Gastroesophageal sphincter (tissue), 4 donors: ENCODE measurements around the gene ARPP19. TPM values are rescaled to one million over a fixed set of nuclear protein-coding genes. Genes with fewer than 3 reads are reported as not detected.

ENCODE experiments used
- ATAC-seq: fragments of 150-250 bp; one replicate; pipeline ENCODE4 v1.9.1; 2016; ENCODE audit warnings: mild to moderate bottlenecking, moderate library complexity
- H3K27ac ChIP-seq, 4 donors: fragments of 200-600 bp; sonication (generic) in 3 of 4; 1 replicate in 3 of 4; 2 replicates in 1 of 4; pipeline ENCODE4 v1.5.1; 2016 to 2019
- H3K27me3 ChIP-seq: fragments of 200-600 bp; sonication (generic); one replicate; pipeline ENCODE4 v1.5.1; 2019
- H3K36me3 ChIP-seq, 2 donors: fragments of 200-600 bp; sonication (generic); one replicate each; pipeline ENCODE4 v1.5.1; 2019; ENCODE audit warnings: control low read depth in 1 of 2
- H3K4me1 ChIP-seq, 3 donors: fragments of 200-600 bp; sonication (generic); 1 replicate in 2 of 3; 2 replicates in 1 of 3; pipeline ENCODE4 v1.5.1; 2016 to 2019; ENCODE audit warnings: control low read depth in 2 of 3
- H3K4me3 ChIP-seq, 2 donors: fragments of 200-600 bp; sonication (generic); one replicate each; pipeline ENCODE4 v1.5.1; 2019; ENCODE audit warnings: mild to moderate bottlenecking in 1 of 2, moderate library complexity in 1 of 2
- H3K9me3 ChIP-seq, 3 donors: fragments of 200-600 bp; sonication (generic); one replicate each; pipeline ENCODE4 v1.5.1; 2017 to 2019; ENCODE audit warnings: control low read depth in 2 of 3
- EP300 ChIP-seq: sonication (generic); formaldehyde crosslinking; IDR thresholded peaks from one replicate; pipeline ENCODE4 v1.6.1; 2017; ENCODE audit warnings: antibody characterized with exemption, mild to moderate bottlenecking
- POLR2A ChIP-seq, 2 donors: fragments of 450-650 bp; IDR thresholded peaks; one replicate each; pipeline ENCODE4 v1.6.1; 2017; ENCODE audit warnings: antibody characterized with exemption in 2 of 2, mild to moderate bottlenecking in 2 of 2, moderate library complexity in 1 of 2
- POLR2AphosphoS5 ChIP-seq: sonication (generic); formaldehyde crosslinking; IDR thresholded peaks from one replicate; pipeline ENCODE4 v1.6.1; 2017; ENCODE audit warnings: antibody characterized with exemption
- total RNA-seq, 4 donors: library from RNA; depleted of rRNA; stranded (reverse); fragments of >200 nt; gene quantifications; one replicate each; pipeline ENCODE4 v1.1.0, GENCODE V29; 2016
- TF ChIP-seq, protein P1 (sequence below), 4 experiments: fragments of 200-600 bp in 2 of 4; fragments of 450-650 bp in 2 of 4; sonication (generic) in 1 of 4; IDR thresholded peaks; one replicate each; pipeline ENCODE4 v1.5.1; 2017 to 2019; ENCODE audit warnings: antibody characterized with exemption in 4 of 4, mild to moderate bottlenecking in 2 of 4, moderate library complexity in 2 of 4

The ARPP19 gene
- total RNA-seq, 4 donors from 2014 or later: 172 to 226 (median 193) TPM

DNA sequence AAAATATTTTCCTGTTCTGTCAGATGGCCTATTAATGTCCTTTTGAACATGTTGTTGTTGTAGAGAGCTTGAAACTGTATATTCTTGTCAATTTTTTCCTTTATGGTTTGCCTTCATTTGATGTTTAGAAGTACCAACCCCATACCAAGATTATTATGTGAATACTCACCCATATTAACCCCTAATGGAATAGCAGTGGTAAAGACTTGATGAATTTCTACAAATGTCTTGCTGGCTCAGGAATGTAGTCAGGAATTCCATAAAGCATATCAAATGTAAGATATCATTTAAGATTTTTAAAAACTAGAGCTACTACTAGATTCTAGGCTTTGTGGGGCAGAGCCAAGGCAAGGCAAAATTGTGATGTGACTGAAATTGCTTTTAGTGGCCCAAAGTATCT, 70.1 kb downstream of the ARPP19 start:
- H3K36me3 ChIP-seq: no peaks in the 10 kb centered on the region
- no peaks in the 10 kb centered on the region for H3K4me1 ChIP-seq
- TF ChIP-seq EP300: no peak
- TF ChIP-seq, protein P1, sequence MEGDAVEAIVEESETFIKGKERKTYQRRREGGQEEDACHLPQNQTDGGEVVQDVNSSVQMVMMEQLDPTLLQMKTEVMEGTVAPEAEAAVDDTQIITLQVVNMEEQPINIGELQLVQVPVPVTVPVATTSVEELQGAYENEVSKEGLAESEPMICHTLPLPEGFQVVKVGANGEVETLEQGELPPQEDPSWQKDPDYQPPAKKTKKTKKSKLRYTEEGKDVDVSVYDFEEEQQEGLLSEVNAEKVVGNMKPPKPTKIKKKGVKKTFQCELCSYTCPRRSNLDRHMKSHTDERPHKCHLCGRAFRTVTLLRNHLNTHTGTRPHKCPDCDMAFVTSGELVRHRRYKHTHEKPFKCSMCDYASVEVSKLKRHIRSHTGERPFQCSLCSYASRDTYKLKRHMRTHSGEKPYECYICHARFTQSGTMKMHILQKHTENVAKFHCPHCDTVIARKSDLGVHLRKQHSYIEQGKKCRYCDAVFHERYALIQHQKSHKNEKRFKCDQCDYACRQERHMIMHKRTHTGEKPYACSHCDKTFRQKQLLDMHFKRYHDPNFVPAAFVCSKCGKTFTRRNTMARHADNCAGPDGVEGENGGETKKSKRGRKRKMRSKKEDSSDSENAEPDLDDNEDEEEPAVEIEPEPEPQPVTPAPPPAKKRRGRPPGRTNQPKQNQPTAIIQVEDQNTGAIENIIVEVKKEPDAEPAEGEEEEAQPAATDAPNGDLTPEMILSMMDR (IDR thresholded peaks at IDR 0.05): no peak
- TF ChIP-seq POLR2AphosphoS5: no peak
- no peak for TF ChIP-seq POLR2A (IDR thresholded peaks at IDR 0.05)
- H3K9me3 ChIP-seq: no peaks in the 10 kb centered on the region
- H3K4me3 ChIP-seq: no peak overlapping the region
- ATAC-seq: no peak
- H3K27me3 ChIP-seq: no peaks in the 10 kb centered on the region
- H3K27ac ChIP-seq: no peak overlapping the region

Other genes with a start within 250 kb of the ARPP19 start
- 10 to 100 TPM; 24.3 to 41.9 (median 31.2) TPM for gene MYO5A, start 40.1 kb downstream of the ARPP19 start, total RNA-seq
- gene ATOSA, start 110.4 kb upstream of the ARPP19 start, total RNA-seq: 100 to 1,000 TPM in 1 of 4 donors, 10 to 100 TPM in 3; 32.6 to 105 (median 64.3) TPM
- gene ONECUT1, start 221.3 kb upstream of the ARPP19 start, total RNA-seq: under 1 TPM in 1 of 4 donors, not detected in 3; 0.47 TPM